ENCODE data around the gene FIGN. TPM values are rescaled to one million over a fixed set of nuclear protein-coding genes. Genes with fewer than 3 reads are reported as not detected.

The FIGN gene
- total and polyA plus RNA-seq, 11 donors = 3.0 to 16.5 (median 12.1) TPM

GRCh38 chr2:163697846-163698637 is 37.8 kb downstream of the FIGN start:
- DNase-seq = no peak
- H3K4me3 ChIP-seq = no peak overlapping the region
- no peaks in the 10 kb centered on the region for H3K27me3 ChIP-seq
- H3K27ac ChIP-seq = peak overlapping the region in 4 of 12 donors; percentile 9 to 54 (median 30)
- no peaks in the 10 kb centered on the region for H3K36me3 ChIP-seq
- TF ChIP-seq POLR2A (IDR thresholded peaks at IDR 0.05) (no peak), CTCF (IDR thresholded peaks at IDR 0.05) (no peak)
- intact Hi-C loops (cut with DNase I) = no loop called here
- 69 to 78% (median 73%) methylated on average over 5 of the region's 5 CpGs for WGBS, 4 donors
- no peaks in the 10 kb centered on the region for H3K9me3 ChIP-seq
- peak in 2 of 4 donors; percentile 28 to 41 for ATAC-seq
- peaks cover 0 to 57% (median 29%) of the 10 kb centered on the region in 12 donors for H3K4me1 ChIP-seq

- WGBS, 4 donors = 50 to 54% (median 52%) methylated on average over 3 of the region's 3 CpGs
- no peak overlapping the region for H3K27ac ChIP-seq
- no peak for ATAC-seq
These were observed 38.4 kb downstream of the FIGN start for GRCh38 chr2:163697429-163697828.

GRCh38 chr2:163693484-163693883 is 42.3 kb downstream of the FIGN start:
- intact Hi-C loops (cut with DNase I) = loop anchor here in 1 of 10 donors (5.0 kb wide), 1 partner anchor 39 kb away; no protein-coding TSS in a partner anchor
- no peak for ATAC-seq
- no peak overlapping the region for H3K4me3 ChIP-seq
- TF ChIP-seq CTCF (IDR thresholded peaks at IDR 0.05) (no peak), POLR2A (IDR thresholded peaks at IDR 0.05) (no peak)
- no peaks in the 10 kb centered on the region for H3K36me3 ChIP-seq
- no peaks in the 10 kb centered on the region for H3K27me3 ChIP-seq
- peaks cover 0 to 47% (median 19%) of the 10 kb centered on the region in 12 donors for H3K4me1 ChIP-seq
- no peaks in the 10 kb centered on the region for H3K9me3 ChIP-seq
- peak overlapping the region in 6 of 12 donors; percentile 10 to 58 (median 20) for H3K27ac ChIP-seq
- DNase-seq = no peak
- 89 to 96% (median 91%) methylated on average over 2 of the region's 2 CpGs for WGBS, 4 donors

More at GRCh38 chr2:163697429-163697828, 38.4 kb downstream of the FIGN start:
- Histone ChIP-seq H3K9me3 (no peaks in the 10 kb centered on the region), H3K4me1 (peaks cover 0 to 60% (median 28%) of the 10 kb centered on the region in 12 donors), H3K36me3 (no peaks in the 10 kb centered on the region), H3K4me3 (no peak overlapping the region), H3K27me3 (no peaks in the 10 kb centered on the region)
- no peak for DNase-seq
- intact Hi-C loops (cut with DNase I) = no loop called here
- no peak for TF ChIP-seq CTCF (IDR thresholded peaks at IDR 0.05)
- no peak for TF ChIP-seq POLR2A (IDR thresholded peaks at IDR 0.05)

Data from heart left ventricle (tissue), 16 donors.